PC-9 (cell line): ENCODE data around the gene NOXA1. TPM values are rescaled to one million over a fixed set of nuclear protein-coding genes. Genes with fewer than 3 reads are reported as not detected.

Source experiments
- BruUV-seq: library from RNA; stranded (reverse); fragments of 400-500 nt; replicated peaks from 2 replicates; lab custom pipeline; 2021; lab: Mats Ljungman, UMichigan
- CTCF ChIA-PET: fragments of 300-600 bp; sonication (Branson Sonifier 250); formaldehyde crosslinking; loops from one replicate; lab custom pipeline; 2022; ENCODE audit warnings: antibody characterized with exemption; lab: Charles Lee
- POLR2A ChIA-PET: fragments of 300-600 bp; sonication (Branson Sonifier 250); formaldehyde crosslinking; loops from one replicate; lab custom pipeline; 2022; ENCODE audit warnings: antibody characterized with exemption; ENCODE audit not compliant: unreplicated experiment; lab: Charles Lee
- DNase-seq, 2 experiments: peaks; one replicate each; pipeline versions ENCODE4 v3.0.0 to v3.0.0-alpha.2; 2015 to 2022; ENCODE audit warnings: mixed read lengths in 1 of 2
- H2AFZ ChIP-seq: fragments of 200-600 bp; sonication (generic); 2 replicates; pipeline ENCODE4 v1.8.1; 2017; ENCODE audit warnings: antibody characterized with exemption
- H3F3A ChIP-seq: fragments of 200-600 bp; sonication (generic); 2 replicates; pipeline ENCODE4 v1.8.1; 2017; ENCODE audit warnings: antibody characterized with exemption, mild to moderate bottlenecking, low read depth; ENCODE audit not compliant: insufficient read depth
- H3K27ac ChIP-seq: fragments of 200-600 bp; sonication (generic); 2 replicates; pipeline ENCODE4 v1.6.1; 2016; ENCODE audit warnings: mixed run types
- H3K27me3 ChIP-seq: fragments of 200-600 bp; sonication (generic); 2 replicates; pipeline ENCODE4 v1.6.1; 2016; ENCODE audit warnings: low read depth, mixed run types; ENCODE audit not compliant: insufficient read depth
- H3K36me3 ChIP-seq: fragments of 200-600 bp; sonication (generic); 2 replicates; pipeline ENCODE4 v1.6.1; 2016; ENCODE audit warnings: low read depth, mixed run types
- H3K4me1 ChIP-seq: fragments of 200-600 bp; sonication (generic); replicated peaks from 2 replicates; pipeline ENCODE4 v1.6.1; 2016; ENCODE audit warnings: mixed run types; ENCODE audit not compliant: insufficient read depth
- H3K4me2 ChIP-seq: fragments of 200-600 bp; sonication (generic); 2 replicates; pipeline ENCODE4 v1.6.1; 2017; ENCODE audit warnings: mixed run types
- H3K4me3 ChIP-seq: fragments of 200-600 bp; sonication (generic); 2 replicates; pipeline ENCODE4 v1.6.1; 2016; ENCODE audit warnings: mixed run types
- H3K79me2 ChIP-seq: fragments of 200-600 bp; sonication (generic); 2 replicates; pipeline ENCODE4 v1.6.1; 2017; ENCODE audit warnings: low read depth, mixed run types
- H3K9me2 ChIP-seq: fragments of 200-600 bp; sonication (generic); 2 replicates; pipeline ENCODE4 v1.8.1; 2017; ENCODE audit warnings: mild to moderate bottlenecking; ENCODE audit not compliant: insufficient read depth
- H3K9me3 ChIP-seq: fragments of 200-600 bp; sonication (generic); 2 replicates; pipeline ENCODE4 v1.8.1; 2016; ENCODE audit warnings: low read depth; ENCODE audit not compliant: insufficient read depth
- H4K20me1 ChIP-seq: fragments of 200-600 bp; sonication (generic); 2 replicates; pipeline ENCODE4 v1.8.1; 2017; ENCODE audit not compliant: insufficient read depth
- CTCF ChIP-seq: fragments of 200-600 bp; sonication (generic); conservative IDR thresholded peaks from 2 replicates; pipeline ENCODE4 v1.6.1; 2017; ENCODE audit warnings: mixed run types, antibody characterized with exemption, mild to moderate bottlenecking, moderate library complexity
- EZH2 ChIP-seq: fragments of 200-600 bp; sonication (generic); IDR thresholded peaks from 2 replicates; pipeline ENCODE4 v1.8.0; 2017; ENCODE audit warnings: antibody characterized with exemption, low read depth
- intact Hi-C: fragments of 100-400 bp; cut with micrococcal nuclease; formaldehyde crosslinking; loops from one replicate; pipeline ENCODE4 v1.10.0; 2022; ENCODE audit not compliant: unreplicated experiment
- microRNA-seq: library from miRNA; unstranded; fragments of <30 nt; microRNA quantifications from one replicate; pipeline ENCODE4 v1.2.0, GENCODE V29; 2021; ENCODE audit warnings: borderline number of aligned reads, borderline replicate concordance
- total RNA-seq: library from RNA; stranded (reverse); gene quantifications from 2 replicates; pipeline ENCODE4 v1.2.3, GENCODE V29; 2021

Gene NOXA1
- total RNA-seq, 1 experiment from 2014 or later, result 10.5 TPM

- Histone ChIP-seq H3K4me3 (no peak overlapping the region), H3K79me2 (no peaks in the 10 kb centered on the region), H3K4me1 (peaks cover 17% of the 10 kb centered on the region), H3K9me3 (0 out of 2 replicates have a peak, but pooled peaks cover 6% of the 10 kb centered on the region), H2AFZ (no peak overlapping the region), H3K9me2 (no peaks in the 10 kb centered on the region), H3F3A (peaks cover 13% of the 10 kb centered on the region), H3K27me3 (0 out of 2 replicates have a peak, but pooled peaks cover 3% of the 10 kb centered on the region), H3K36me3 (no peaks in the 10 kb centered on the region), H3K27ac (no peak overlapping the region), H4K20me1 (no peaks in the 10 kb centered on the region), H3K4me2 (no peak overlapping the region)
- DNase-seq, result no peak
- ChIA-PET CTCF (no interaction called here), POLR2A (no interaction called here)
- BruUV-seq, result no TSS peak
- no peak for TF ChIP-seq CTCF
- TF ChIP-seq EZH2, result no peak
- intact Hi-C loops, result no loop called here
Measured at GRCh38 chr9:137480686-137481683, 57.8 kb downstream of the NOXA1 start.

- Histone ChIP-seq H3K27me3 (no peaks in the 10 kb centered on the region), H3K4me1 (peaks cover 17% of the 10 kb centered on the region), H3K27ac (peak overlapping the region; percentile 37), H3K4me3 (no peak overlapping the region), H3K79me2 (no peaks in the 10 kb centered on the region), H3K9me3 (no peaks in the 10 kb centered on the region), H3K36me3 (no peaks in the 10 kb centered on the region), H4K20me1 (no peaks in the 10 kb centered on the region), H2AFZ (0 out of 2 replicates have a peak overlapping the region, but pooled peaks have one; percentile 0), H3K9me2 (no peaks in the 10 kb centered on the region), H3F3A (peaks cover 13% of the 10 kb centered on the region), H3K4me2 (peak overlapping the region; percentile 17)
- intact Hi-C loops, result no loop called here
- DNase-seq, result peak; percentile 71 to 85
- POLR2A ChIA-PET, result interaction anchor here (0.6 to 0.8 kb wide), 3 partner anchors 23 to 135 kb away, joined by 3 to 5 read pairs (median 4); partner anchors contain the start of gene NSMF
- BruUV-seq, result no TSS peak
- no peak for TF ChIP-seq EZH2
- TF ChIP-seq CTCF, result no peak
- CTCF ChIA-PET, result interaction anchor here (0.6 kb wide), 1 partner anchor 114 kb away, joined by 5 read pairs; no protein-coding TSS in a partner anchor
Measured at GRCh38 chr9:137482094-137482781, 59.0 kb downstream of the NOXA1 start.

Small RNA genes within 50 kb of the gene (microRNA-seq; reads per million reads assigned to microRNA genes)
- gene MIR7114, result 4.7 reads per million

Other genes with a start within 250 kb of the NOXA1 start
- 92.1 and 95.4 TPM in 2 replicates for gene ANAPC2, start 234.8 kb upstream of the NOXA1 start, total RNA-seq
- gene SSNA1, start 234.7 kb upstream of the NOXA1 start, total RNA-seq, result 98.7 and 109 TPM in 2 replicates
- gene TPRN, start 222.7 kb upstream of the NOXA1 start, total RNA-seq, result 61.0 and 61.8 TPM in 2 replicates
- 43.3 and 45.5 TPM in 2 replicates for gene TMEM203, start 217.7 kb upstream of the NOXA1 start, total RNA-seq
- 27.7 and 28.8 TPM in 2 replicates for gene NDOR1, start 217.7 kb upstream of the NOXA1 start, total RNA-seq
- gene RNF208, start 201.2 kb upstream of the NOXA1 start, total RNA-seq, result 31.3 and 38.0 TPM in 2 replicates
- gene CYSRT1, start 198.2 kb upstream of the NOXA1 start, total RNA-seq, result 9.0 and 15.2 TPM in 2 replicates
- 3.9 and 4.7 TPM in 2 replicates for gene RNF224, start 195.9 kb upstream of the NOXA1 start, total RNA-seq
- gene SLC34A3, start 192.5 kb upstream of the NOXA1 start, total RNA-seq, result 1.4 and 2.5 TPM in 2 replicates
- 441 and 494 TPM in 2 replicates for gene TUBB4B, start 182.1 kb upstream of the NOXA1 start, total RNA-seq
- 0.45 and 0.46 TPM in 2 replicates for gene STPG3, start 172.1 kb upstream of the NOXA1 start, total RNA-seq
- gene NELFB, start 168.1 kb upstream of the NOXA1 start, total RNA-seq, result 94.2 and 103 TPM in 2 replicates
- 48.9 and 59.9 TPM in 2 replicates for gene TOR4A, start 145.7 kb upstream of the NOXA1 start, total RNA-seq
- gene NRARP, start 121.1 kb upstream of the NOXA1 start, total RNA-seq, result 20.6 and 25.8 TPM in 2 replicates
- 23.7 and 38.5 TPM in 2 replicates for gene EXD3, start 231 bp upstream of the NOXA1 start, total RNA-seq
- 5.4 and 5.9 TPM in 2 replicates for gene ENTPD8, start 18.0 kb downstream of the NOXA1 start, total RNA-seq
- gene NSMF, start 35.9 kb downstream of the NOXA1 start, total RNA-seq, result 73.4 and 90.4 TPM in 2 replicates
- gene PNPLA7, start 127.0 kb downstream of the NOXA1 start, total RNA-seq, result 1.9 and 4.9 TPM in 2 replicates
- 54.5 and 87.7 TPM in 2 replicates for gene MRPL41, start 128.5 kb downstream of the NOXA1 start, total RNA-seq
- 48.5 and 52.2 TPM in 2 replicates for gene DPH7, start 155.5 kb downstream of the NOXA1 start, total RNA-seq
- 47.7 and 49.2 TPM in 2 replicates for gene ZMYND19, start 167.1 kb downstream of the NOXA1 start, total RNA-seq
- 116 and 127 TPM in 2 replicates for gene ARRDC1, start 182.3 kb downstream of the NOXA1 start, total RNA-seq
- 111 and 116 TPM in 2 replicates for gene EHMT1, start 195.6 kb downstream of the NOXA1 start, total RNA-seq